Suprapubic skin (tissue), 4 donors: Measurements from ENCODE around the gene BTBD2. TPM values are rescaled to one million over a fixed set of nuclear protein-coding genes. Genes with fewer than 3 reads are reported as not detected.

Experiments
- DNase-seq, 2 donors: peaks; one replicate each; pipeline ENCODE4 v3.0.0-alpha.2; 2019; ENCODE audit warnings: low spot score in 2 of 2
- H3K27ac ChIP-seq: fragments of 200-600 bp; sonication (generic); one replicate; pipeline ENCODE4 v1.5.1; 2019
- H3K27me3 ChIP-seq: fragments of 200-600 bp; sonication (generic); one replicate; pipeline ENCODE4 v1.5.1; 2019
- H3K36me3 ChIP-seq: fragments of 200-600 bp; sonication (generic); one replicate; pipeline ENCODE4 v1.5.1; 2019
- H3K4me1 ChIP-seq: fragments of 200-600 bp; sonication (generic); one replicate; pipeline ENCODE4 v1.5.1; 2019
- H3K4me3 ChIP-seq: fragments of 200-600 bp; sonication (generic); one replicate; pipeline ENCODE4 v1.5.1; 2019; ENCODE audit warnings: mild to moderate bottlenecking
- H3K9me3 ChIP-seq: fragments of 200-600 bp; sonication (generic); one replicate; pipeline ENCODE4 v1.5.1; 2019
- EP300 ChIP-seq: sonication (generic); formaldehyde crosslinking; IDR thresholded peaks from one replicate; pipeline ENCODE4 v1.6.1; 2017; ENCODE audit warnings: antibody characterized with exemption
- POLR2A ChIP-seq, 2 donors: fragments of 450-650 bp; IDR thresholded peaks; one replicate each; pipeline ENCODE4 v1.6.1; 2017; ENCODE audit warnings: antibody characterized with exemption in 2 of 2, mild to moderate bottlenecking in 2 of 2, moderate library complexity in 2 of 2
- POLR2AphosphoS5 ChIP-seq, 3 donors: sonication (generic); formaldehyde crosslinking; IDR thresholded peaks; one replicate each; pipeline ENCODE4 v1.6.1; 2017; ENCODE audit warnings: antibody characterized with exemption in 3 of 3
- WGBS: methylation state at CpG from one replicate; pipeline ENCODE4 v1.1.5; 2018; 5-methylcytosine and 5-hydroxymethylcytosine counted together
- total RNA-seq, 4 donors: library from RNA; depleted of rRNA; stranded (reverse); fragments of >200 nt; gene quantifications; one replicate each; pipeline ENCODE4 v1.1.0, GENCODE V29; 2016
- TF ChIP-seq, protein P1 (sequence below), 2 donors: fragments of 200-600 bp in 1 of 2; fragments of 450-650 bp in 1 of 2; sonication (generic) in 1 of 2; IDR thresholded peaks; one replicate each; pipeline ENCODE4 v1.5.1; 2016 to 2019; ENCODE audit warnings: antibody characterized with exemption in 2 of 2, mild to moderate bottlenecking in 1 of 2, moderate library complexity in 1 of 2

BTBD2 gene
- total RNA-seq, 4 donors from 2014 or later, result 83.0 to 101 (median 90.3) TPM

DNA sequence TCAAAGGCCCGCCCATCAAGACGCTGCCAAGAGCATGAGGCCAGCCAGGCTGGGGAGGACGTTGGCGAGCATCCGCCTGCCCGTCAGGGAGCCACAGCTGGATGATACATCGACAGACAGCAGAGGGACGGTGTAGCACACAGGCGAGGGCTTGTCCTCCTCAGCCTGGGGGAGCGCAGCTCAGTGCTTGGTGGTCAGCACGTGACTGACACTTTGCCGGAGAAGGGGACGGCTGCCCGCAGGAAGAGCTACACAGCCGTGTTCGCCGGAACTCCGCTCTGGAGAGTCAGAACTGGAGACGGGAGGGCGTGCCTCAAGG is 40.4 kb downstream of the BTBD2 start:
- Histone ChIP-seq H3K4me1 (no peaks in the 10 kb centered on the region), H3K9me3 (no peaks in the 10 kb centered on the region), H3K27me3 (no peaks in the 10 kb centered on the region), H3K4me3 (no peak overlapping the region), H3K27ac (no peak overlapping the region), H3K36me3 (peaks cover 51% of the 10 kb centered on the region)
- WGBS, result 63% methylated on average over 13 of the region's 20 CpGs
- DNase-seq, result no peak
- TF ChIP-seq POLR2A (IDR thresholded peaks at IDR 0.05) (no peak), EP300 (no peak), POLR2AphosphoS5 (IDR thresholded peaks at IDR 0.05) (no peak)
- TF ChIP-seq, protein P1, sequence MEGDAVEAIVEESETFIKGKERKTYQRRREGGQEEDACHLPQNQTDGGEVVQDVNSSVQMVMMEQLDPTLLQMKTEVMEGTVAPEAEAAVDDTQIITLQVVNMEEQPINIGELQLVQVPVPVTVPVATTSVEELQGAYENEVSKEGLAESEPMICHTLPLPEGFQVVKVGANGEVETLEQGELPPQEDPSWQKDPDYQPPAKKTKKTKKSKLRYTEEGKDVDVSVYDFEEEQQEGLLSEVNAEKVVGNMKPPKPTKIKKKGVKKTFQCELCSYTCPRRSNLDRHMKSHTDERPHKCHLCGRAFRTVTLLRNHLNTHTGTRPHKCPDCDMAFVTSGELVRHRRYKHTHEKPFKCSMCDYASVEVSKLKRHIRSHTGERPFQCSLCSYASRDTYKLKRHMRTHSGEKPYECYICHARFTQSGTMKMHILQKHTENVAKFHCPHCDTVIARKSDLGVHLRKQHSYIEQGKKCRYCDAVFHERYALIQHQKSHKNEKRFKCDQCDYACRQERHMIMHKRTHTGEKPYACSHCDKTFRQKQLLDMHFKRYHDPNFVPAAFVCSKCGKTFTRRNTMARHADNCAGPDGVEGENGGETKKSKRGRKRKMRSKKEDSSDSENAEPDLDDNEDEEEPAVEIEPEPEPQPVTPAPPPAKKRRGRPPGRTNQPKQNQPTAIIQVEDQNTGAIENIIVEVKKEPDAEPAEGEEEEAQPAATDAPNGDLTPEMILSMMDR (IDR thresholded peaks at IDR 0.05), result no peak

DNA sequence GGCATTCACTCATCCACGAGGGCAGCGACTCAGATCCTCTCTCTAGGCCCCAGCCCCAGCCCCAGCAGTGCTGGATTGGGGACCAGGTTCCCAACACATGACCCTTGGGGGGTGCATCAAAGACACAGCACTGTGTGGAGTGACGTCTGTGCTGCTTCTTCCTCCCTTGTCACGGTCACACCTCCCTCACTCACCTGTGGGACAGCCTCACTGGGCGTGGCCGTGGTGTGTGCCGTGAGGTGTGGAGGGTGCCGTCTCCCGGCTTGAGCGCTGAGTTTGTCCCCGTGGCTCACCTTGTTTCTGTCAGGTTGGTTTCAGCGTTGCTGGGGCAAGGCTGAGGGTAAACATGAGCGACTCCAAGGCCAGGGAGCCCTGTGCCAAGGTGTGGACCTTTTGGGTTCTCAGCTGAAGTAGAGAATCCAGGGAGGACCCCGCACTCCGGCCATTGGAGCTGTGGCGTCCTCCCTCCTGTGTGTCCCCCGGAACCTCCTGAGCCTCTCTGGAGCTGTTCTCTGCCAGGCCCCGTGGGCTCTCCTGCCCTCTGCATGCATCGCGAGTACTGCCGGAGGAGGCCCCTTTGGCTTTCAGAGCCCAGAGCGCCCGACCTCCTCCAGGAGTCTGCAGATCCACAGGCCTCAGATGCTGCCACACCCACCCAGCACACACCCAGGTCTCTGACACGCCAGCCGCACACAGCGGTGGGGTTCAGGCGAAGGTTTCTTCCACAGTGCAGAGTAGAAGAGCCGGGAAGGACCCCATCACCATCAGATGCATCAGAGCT is 40.9 kb downstream of the BTBD2 start:
- Histone ChIP-seq H3K4me3 (no peak overlapping the region), H3K4me1 (no peaks in the 10 kb centered on the region), H3K9me3 (no peaks in the 10 kb centered on the region), H3K27me3 (no peaks in the 10 kb centered on the region), H3K36me3 (peaks cover 51% of the 10 kb centered on the region), H3K27ac (no peak overlapping the region)
- DNase-seq, result no peak
- 88% methylated on average over 12 of the region's 28 CpGs for whole genome bisulfite sequencing
- TF ChIP-seq, protein P1 (IDR thresholded peaks at IDR 0.05), result no peak
- no peak for TF ChIP-seq POLR2A (IDR thresholded peaks at IDR 0.05)
- TF ChIP-seq POLR2AphosphoS5 (IDR thresholded peaks at IDR 0.05), result no peak
- TF ChIP-seq EP300, result no peak

DNA sequence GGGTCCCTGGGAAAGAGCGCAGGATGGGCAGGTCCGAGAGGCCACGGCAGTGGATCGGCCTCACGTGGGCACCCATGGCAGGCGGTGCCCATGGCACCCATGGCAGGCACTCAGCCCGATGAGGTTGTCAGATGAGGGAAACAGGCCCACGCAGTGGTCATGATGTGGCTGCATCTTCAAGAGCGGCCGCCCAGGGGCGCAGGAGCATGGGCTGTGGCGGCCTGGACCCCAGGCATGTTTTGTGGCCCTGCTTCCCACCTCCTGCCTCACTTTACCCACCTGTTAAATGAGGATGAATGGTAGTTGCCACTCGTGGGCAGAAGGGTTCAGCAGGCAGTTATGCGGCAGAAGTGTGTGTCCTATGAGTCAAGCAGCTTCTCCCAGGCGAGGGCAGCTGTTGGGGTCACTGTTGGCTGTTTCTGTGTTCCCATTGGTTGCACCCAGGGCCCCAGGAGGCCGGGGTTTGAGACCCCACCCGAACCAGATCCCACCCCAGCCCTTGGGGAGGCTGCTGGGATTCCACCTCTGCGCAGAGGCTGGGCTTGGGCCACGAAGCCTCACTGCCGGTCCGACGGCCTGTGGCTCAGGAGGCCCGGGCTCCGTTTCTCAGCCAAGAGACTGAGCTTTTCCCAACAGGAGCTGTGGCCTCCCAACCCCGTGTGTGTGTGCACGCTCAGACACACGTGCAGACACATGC is 44.6 kb downstream of the BTBD2 start:
- H3K9me3 ChIP-seq, result no peaks in the 10 kb centered on the region
- H3K27me3 ChIP-seq, result no peaks in the 10 kb centered on the region
- 91% methylated on average over 15 of the region's 27 CpGs for WGBS
- no peak for DNase-seq
- H3K4me1 ChIP-seq, result no peaks in the 10 kb centered on the region
- H3K4me3 ChIP-seq, result no peak overlapping the region
- H3K27ac ChIP-seq, result no peak overlapping the region
- TF ChIP-seq, protein P1 (IDR thresholded peaks at IDR 0.05), result no peak
- TF ChIP-seq EP300 (no peak), POLR2AphosphoS5 (IDR thresholded peaks at IDR 0.05) (no peak), POLR2A (IDR thresholded peaks at IDR 0.05) (no peak)
- H3K36me3 ChIP-seq, result peaks cover 33% of the 10 kb centered on the region

DNA sequence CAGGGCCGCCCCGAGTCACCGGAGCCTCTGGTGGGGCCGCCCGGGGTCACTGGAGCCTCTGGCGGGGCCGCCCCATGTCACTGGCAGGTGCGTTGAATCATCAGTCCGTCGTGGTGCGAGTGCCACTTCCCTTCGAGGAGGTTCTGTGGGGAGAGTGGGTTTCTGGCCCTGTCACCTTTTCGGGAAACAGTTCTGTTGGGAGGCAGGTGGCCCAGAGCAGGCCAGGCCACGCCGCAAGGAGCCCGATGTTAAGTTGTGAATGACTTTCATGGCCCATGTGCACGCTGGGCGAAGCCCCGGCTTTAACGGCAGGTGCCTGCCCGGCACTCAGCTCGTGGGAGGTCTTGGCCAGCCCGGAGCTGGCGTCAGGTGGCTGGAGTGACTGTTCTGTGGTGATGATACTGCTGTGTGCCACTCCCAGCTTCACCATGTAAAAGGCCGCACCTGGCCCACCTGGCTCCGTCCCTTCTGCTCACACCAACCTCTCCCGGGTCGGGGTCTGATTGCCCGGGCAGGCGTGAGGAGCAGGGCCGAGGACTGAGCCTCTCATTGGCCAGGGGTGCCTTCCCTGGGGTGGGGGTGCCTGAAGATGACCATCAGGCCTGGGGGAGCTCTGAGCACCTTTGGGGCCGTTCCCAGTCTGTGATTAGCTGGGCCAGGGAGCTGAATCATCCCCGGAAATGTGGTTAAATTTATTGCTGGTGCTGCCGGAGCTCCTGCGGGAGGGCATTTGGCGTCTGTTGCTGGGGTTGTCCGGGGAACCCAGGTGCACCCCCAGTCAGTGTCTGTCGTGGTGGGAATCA is 45.3 kb downstream of the BTBD2 start:
- no peaks in the 10 kb centered on the region for H3K4me1 ChIP-seq
- no peak for DNase-seq
- no peaks in the 10 kb centered on the region for H3K9me3 ChIP-seq
- TF ChIP-seq EP300 (no peak), POLR2AphosphoS5 (IDR thresholded peaks at IDR 0.05) (no peak), POLR2A (IDR thresholded peaks at IDR 0.05) (no peak)
- TF ChIP-seq, protein P1 (IDR thresholded peaks at IDR 0.05), result no peak
- peaks cover 27% of the 10 kb centered on the region for H3K36me3 ChIP-seq
- H3K4me3 ChIP-seq, result no peak overlapping the region
- H3K27ac ChIP-seq, result no peak overlapping the region
- 92% methylated on average over 14 of the region's 38 CpGs for WGBS
- H3K27me3 ChIP-seq, result no peaks in the 10 kb centered on the region
